H9 (cell line): ENCODE results near the gene MN1. TPM values are rescaled to one million over a fixed set of nuclear protein-coding genes. Genes with fewer than 3 reads are reported as not detected.

Experiments
- DNase-seq: peaks from one replicate; pipeline ENCODE4 v3.0.0-alpha.2; 2017
- H2AFZ ChIP-seq: one replicate; pipeline ENCODE4 v1.6.1; 2013; ENCODE audit warnings: mild to moderate bottlenecking, low read length, control low read depth, moderate library complexity
- H2AK5ac ChIP-seq: 2 replicates; pipeline ENCODE4 v1.6.1; 2013; ENCODE audit warnings: low read length, control low read depth, mixed read lengths; ENCODE audit not compliant: insufficient read length
- H2BK120ac ChIP-seq: one replicate; pipeline ENCODE4 v1.6.1; 2013; ENCODE audit warnings: low read depth, mild to moderate bottlenecking, low read length, control low read depth, inconsistent platforms; ENCODE audit not compliant: poor library complexity, severe bottlenecking
- H2BK12ac ChIP-seq: 2 replicates; pipeline ENCODE4 v1.6.1; 2013; ENCODE audit warnings: low read length, control low read depth, mixed read lengths, low read depth; ENCODE audit not compliant: insufficient read length
- H2BK15ac ChIP-seq: 2 replicates; pipeline ENCODE4 v1.6.1; 2013; ENCODE audit warnings: low read depth, low read length, control low read depth
- H2BK20ac ChIP-seq: one replicate; pipeline ENCODE4 v1.6.1; 2013; ENCODE audit warnings: low read depth, mild to moderate bottlenecking, low read length, control low read depth, inconsistent platforms; ENCODE audit not compliant: poor library complexity, severe bottlenecking
- H2BK5ac ChIP-seq: 2 replicates; pipeline ENCODE4 v1.6.1; 2013; ENCODE audit warnings: low read length, control low read depth, mixed read lengths; ENCODE audit not compliant: insufficient read length
- H3K14ac ChIP-seq: 2 replicates; pipeline ENCODE4 v1.6.1; 2013; ENCODE audit warnings: low read length, control low read depth; ENCODE audit not compliant: insufficient read depth
- H3K18ac ChIP-seq: 2 replicates; pipeline ENCODE4 v1.6.1; 2013; ENCODE audit warnings: low read depth, mild to moderate bottlenecking, mixed read lengths, low read length, control low read depth; ENCODE audit not compliant: insufficient read length
- H3K23ac ChIP-seq: 2 replicates; pipeline ENCODE4 v1.6.1; 2013; ENCODE audit warnings: low read length, control low read depth, mixed read lengths, low read depth; ENCODE audit not compliant: insufficient read length
- H3K23me2 ChIP-seq: 2 replicates; pipeline ENCODE4 v1.6.1; 2013; ENCODE audit warnings: low read depth, mild to moderate bottlenecking, mixed read lengths, low read length, control low read depth; ENCODE audit not compliant: insufficient read length, poor library complexity, severe bottlenecking
- H3K27ac ChIP-seq: 2 replicates; pipeline ENCODE4 v1.5.1; 2013; ENCODE audit warnings: low read length, control low read depth, mixed read lengths, low read depth; ENCODE audit not compliant: insufficient read length
- H3K27me3 ChIP-seq: 2 replicates; pipeline ENCODE4 v1.6.1; 2013; ENCODE audit warnings: low read length, control low read depth, inconsistent platforms; ENCODE audit not compliant: insufficient read depth
- H3K4ac ChIP-seq: 2 replicates; pipeline ENCODE4 v1.6.1; 2013; ENCODE audit warnings: low read depth, mild to moderate bottlenecking, control low read depth, inconsistent platforms, low read length, moderate library complexity
- H3K4me1 ChIP-seq: 2 replicates; pipeline ENCODE4 v1.6.1; 2013; ENCODE audit warnings: low read length, control low read depth, inconsistent platforms; ENCODE audit not compliant: insufficient read depth
- H3K4me2 ChIP-seq: 2 replicates; pipeline ENCODE4 v1.6.1; 2013; ENCODE audit warnings: low read length, control low read depth, mixed read lengths; ENCODE audit not compliant: insufficient read length, insufficient read depth
- H3K56ac ChIP-seq: 2 replicates; pipeline ENCODE4 v1.6.1; 2013; ENCODE audit warnings: low read depth, mild to moderate bottlenecking, mixed read lengths, low read length, control low read depth; ENCODE audit not compliant: insufficient read length
- H3K79me1 ChIP-seq: 2 replicates; pipeline ENCODE4 v1.6.1; 2013; ENCODE audit warnings: low read depth, mild to moderate bottlenecking, moderate library complexity, low read length, control low read depth, inconsistent platforms; ENCODE audit not compliant: insufficient read depth, poor library complexity, severe bottlenecking
- H3K79me2 ChIP-seq: 2 replicates; pipeline ENCODE4 v1.6.1; 2013; ENCODE audit warnings: low read length, control low read depth, inconsistent platforms; ENCODE audit not compliant: insufficient read depth
- H3K9ac ChIP-seq: 2 replicates; pipeline ENCODE4 v1.6.1; 2013; ENCODE audit warnings: low read length, control low read depth, mixed read lengths; ENCODE audit not compliant: insufficient read length; ENCODE audit errors: extremely low read depth
- H3K9me3 ChIP-seq: one replicate; pipeline ENCODE4 v1.6.1; 2013; ENCODE audit warnings: low read depth, low read length, inconsistent platforms; ENCODE audit not compliant: control insufficient read depth
- H3T11ph ChIP-seq: one replicate; pipeline ENCODE4 v1.6.1; 2013; ENCODE audit warnings: mild to moderate bottlenecking, low read length, control low read depth, inconsistent platforms
- H4K20me1 ChIP-seq: one replicate; pipeline ENCODE4 v1.6.1; 2013; ENCODE audit not compliant: control insufficient read depth, insufficient read length, insufficient read depth
- H4K5ac ChIP-seq: 2 replicates; pipeline ENCODE4 v1.6.1; 2013; ENCODE audit warnings: low read depth, mild to moderate bottlenecking, mixed read lengths, low read length, control low read depth; ENCODE audit not compliant: insufficient read length
- H4K8ac ChIP-seq: replicated peaks from 2 replicates; pipeline ENCODE4 v1.6.1; 2013; ENCODE audit warnings: low read length, control low read depth, mixed read lengths, low read depth; ENCODE audit not compliant: insufficient read length
- H4K91ac ChIP-seq: 2 replicates; pipeline ENCODE4 v1.6.1; 2013; ENCODE audit warnings: low read depth, mild to moderate bottlenecking, moderate library complexity, mixed read lengths, low read length, control low read depth; ENCODE audit not compliant: insufficient read length
- H3K27ac Mint-ChIP-seq, 3 experiments: 2 replicates in 2 of 3; 3 replicates in 1 of 3; pipeline ENCODE4 v1.8.0; 2020 to 2021; ENCODE audit warnings: mixed read lengths in 3 of 3, mild to moderate bottlenecking in 1 of 3, moderate library complexity in 1 of 3
- H3K27me3 Mint-ChIP-seq: 2 replicates; pipeline ENCODE4 v1.8.0; 2021; ENCODE audit warnings: low read depth, mild to moderate bottlenecking, moderate library complexity, mixed read lengths
- H3K36me3 Mint-ChIP-seq, 3 experiments: 2 replicates in 2 of 3; 3 replicates in 1 of 3; pipeline ENCODE4 v1.8.0; 2020 to 2021; ENCODE audit warnings: low read depth in 3 of 3, mixed read lengths in 3 of 3; ENCODE audit not compliant: insufficient read depth in 1 of 3
- H3K4me1 Mint-ChIP-seq, 2 experiments: 2 replicates each; pipeline ENCODE4 v1.8.0; 2020; ENCODE audit warnings: mixed read lengths in 2 of 2
- H3K4me3 Mint-ChIP-seq, 2 experiments: 2 replicates in 1 of 2; 3 replicates in 1 of 2; pipeline ENCODE4 v1.8.0; 2020 to 2021; ENCODE audit warnings: mild to moderate bottlenecking in 2 of 2, mixed read lengths in 2 of 2, moderate library complexity in 1 of 2
- H3K9me3 Mint-ChIP-seq, 2 experiments: 2 replicates in 1 of 2; 3 replicates in 1 of 2; pipeline ENCODE4 v1.8.0; 2020; ENCODE audit warnings: mild to moderate bottlenecking in 2 of 2, mixed read lengths in 2 of 2, moderate library complexity in 1 of 2
- WGBS: extraction: QIAGEN DNeasy Blood & Tissue Kit; methylation state at CpG from one replicate; pipeline ENCODE4 v1.1.7; 2013; ENCODE audit warnings: missing lambda C conversion rate, low lambda C conversion rate, mixed read lengths; ENCODE audit not compliant: insufficient read length; ENCODE audit errors: extremely low coverage; 5-methylcytosine and 5-hydroxymethylcytosine counted together
- total RNA-seq: library from RNA; stranded (reverse); gene quantifications from 2 replicates; pipeline ENCODE4 v1.2.1, GENCODE V29; 2021
- TF ChIP-seq, protein P1 (sequence below): fragments of 200-600 bp; sonication (generic); conservative IDR thresholded peaks from 3 replicates; pipeline ENCODE4 v1.8.0; 2021; ENCODE audit warnings: antibody characterized with exemption, mild to moderate bottlenecking

The MN1 gene
- total RNA-seq, 1 experiment from 2014 or later = 2.8 TPM

GRCh38 chr22:27771637-27772036 is 29.9 kb downstream of the MN1 start:
- no peaks in the 10 kb centered on the region for H3K36me3 Mint-ChIP-seq
- peaks cover 7% of the 10 kb centered on the region for H3K23me2 ChIP-seq

More at GRCh38 chr22:27771637-27772036, 29.9 kb downstream of the MN1 start:
- no peaks in the 10 kb centered on the region for H3K79me1 ChIP-seq
- no peaks in the 10 kb centered on the region for H4K20me1 ChIP-seq
- H3K14ac ChIP-seq = no peak overlapping the region
- no peak overlapping the region for H2BK5ac ChIP-seq
- no CpG with 5 or more reads among the region's 5 CpGs for WGBS
- no peak overlapping the region for H3T11ph ChIP-seq
- Mint-ChIP-seq H3K27me3 (peaks cover 2% of the 10 kb centered on the region; the same call in 1 of the 2 replicates), H3K9me3 (no peaks in the 10 kb centered on the region), H3K4me3 (no peak overlapping the region), H3K27ac (no peak overlapping the region), H3K4me1 (peaks cover 26 to 55% of the 10 kb centered on the region in 2 experiments)
- H2BK12ac ChIP-seq = no peak overlapping the region
- no peak overlapping the region for H4K5ac ChIP-seq
- H3K23ac ChIP-seq = no peak overlapping the region
- no peak overlapping the region for H3K4me2 ChIP-seq
- H3K18ac ChIP-seq = no peak overlapping the region
- H3K79me2 ChIP-seq = no peaks in the 10 kb centered on the region
- H3K4me1 ChIP-seq = no peaks in the 10 kb centered on the region
- H2AFZ ChIP-seq = no peak overlapping the region
- no peak overlapping the region for H4K8ac ChIP-seq
- H2AK5ac ChIP-seq = no peak overlapping the region
- no peak overlapping the region for H2BK20ac ChIP-seq
- H3K27me3 ChIP-seq = no peaks in the 10 kb centered on the region
- no peak for DNase-seq
- no peak overlapping the region for H2BK120ac ChIP-seq
- no peak overlapping the region for H3K4ac ChIP-seq
- H3K9me3 ChIP-seq = no peaks in the 10 kb centered on the region
- TF ChIP-seq, protein P1, sequence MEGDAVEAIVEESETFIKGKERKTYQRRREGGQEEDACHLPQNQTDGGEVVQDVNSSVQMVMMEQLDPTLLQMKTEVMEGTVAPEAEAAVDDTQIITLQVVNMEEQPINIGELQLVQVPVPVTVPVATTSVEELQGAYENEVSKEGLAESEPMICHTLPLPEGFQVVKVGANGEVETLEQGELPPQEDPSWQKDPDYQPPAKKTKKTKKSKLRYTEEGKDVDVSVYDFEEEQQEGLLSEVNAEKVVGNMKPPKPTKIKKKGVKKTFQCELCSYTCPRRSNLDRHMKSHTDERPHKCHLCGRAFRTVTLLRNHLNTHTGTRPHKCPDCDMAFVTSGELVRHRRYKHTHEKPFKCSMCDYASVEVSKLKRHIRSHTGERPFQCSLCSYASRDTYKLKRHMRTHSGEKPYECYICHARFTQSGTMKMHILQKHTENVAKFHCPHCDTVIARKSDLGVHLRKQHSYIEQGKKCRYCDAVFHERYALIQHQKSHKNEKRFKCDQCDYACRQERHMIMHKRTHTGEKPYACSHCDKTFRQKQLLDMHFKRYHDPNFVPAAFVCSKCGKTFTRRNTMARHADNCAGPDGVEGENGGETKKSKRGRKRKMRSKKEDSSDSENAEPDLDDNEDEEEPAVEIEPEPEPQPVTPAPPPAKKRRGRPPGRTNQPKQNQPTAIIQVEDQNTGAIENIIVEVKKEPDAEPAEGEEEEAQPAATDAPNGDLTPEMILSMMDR = no peak
- no peak overlapping the region for H2BK15ac ChIP-seq
- H3K56ac ChIP-seq = no peak overlapping the region
- H4K91ac ChIP-seq = no peak overlapping the region
- no peak overlapping the region for H3K27ac ChIP-seq
- H3K9ac ChIP-seq = no peak overlapping the region
